RPMI7951 (cell line): Measurements from ENCODE around the gene PUS10. TPM values are rescaled to one million over a fixed set of nuclear protein-coding genes. Genes with fewer than 3 reads are reported as not detected.
"Not testable (repeated sequence)": the region's sequence is repeated elsewhere in the genome, so short reads cannot be mapped to it uniquely, and the experiment has no call there.

ENCODE experiments used
- DNase-seq: peaks from one replicate; pipeline ENCODE4 v3.0.0-alpha.2; 2012; ENCODE audit warnings: low read depth
- total RNA-seq: library from RNA; depleted of rRNA; stranded (reverse); fragments of >200 nt; shearing (Covaris generic); gene quantifications from 2 replicates; pipeline ENCODE4 v1.2.3, GENCODE V29; 2014; rRNA removed

PUS10 gene, protein sequence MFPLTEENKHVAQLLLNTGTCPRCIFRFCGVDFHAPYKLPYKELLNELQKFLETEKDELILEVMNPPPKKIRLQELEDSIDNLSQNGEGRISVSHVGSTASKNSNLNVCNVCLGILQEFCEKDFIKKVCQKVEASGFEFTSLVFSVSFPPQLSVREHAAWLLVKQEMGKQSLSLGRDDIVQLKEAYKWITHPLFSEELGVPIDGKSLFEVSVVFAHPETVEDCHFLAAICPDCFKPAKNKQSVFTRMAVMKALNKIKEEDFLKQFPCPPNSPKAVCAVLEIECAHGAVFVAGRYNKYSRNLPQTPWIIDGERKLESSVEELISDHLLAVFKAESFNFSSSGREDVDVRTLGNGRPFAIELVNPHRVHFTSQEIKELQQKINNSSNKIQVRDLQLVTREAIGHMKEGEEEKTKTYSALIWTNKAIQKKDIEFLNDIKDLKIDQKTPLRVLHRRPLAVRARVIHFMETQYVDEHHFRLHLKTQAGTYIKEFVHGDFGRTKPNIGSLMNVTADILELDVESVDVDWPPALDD
- 9.6 and 10.0 TPM in 2 replicates for total RNA-seq

GRCh38 chr2:61017556-61018317 lies at the start of gene PUS10, which contains the start of gene PEX13:
Gene PUS10, minus strand, starts transcription at chr2:61018255. Its CDS starts 6,365 bp downstream, at chr2:61011890.
Gene PEX13, plus strand, starts transcription at chr2:61017720. Its CDS starts 40 bp downstream, at chr2:61017760.
- DNase-seq = peak; percentile 75

- DNase-seq = peak; percentile 91
These were observed 48.0 kb upstream of the PUS10 start, which contains the start of gene SANBR for GRCh38 chr2:61065714-61066709. Gene SANBR, plus strand, starts transcription at chr2:61065871. Its CDS starts 4,480 bp downstream, at chr2:61070351.

DNA sequence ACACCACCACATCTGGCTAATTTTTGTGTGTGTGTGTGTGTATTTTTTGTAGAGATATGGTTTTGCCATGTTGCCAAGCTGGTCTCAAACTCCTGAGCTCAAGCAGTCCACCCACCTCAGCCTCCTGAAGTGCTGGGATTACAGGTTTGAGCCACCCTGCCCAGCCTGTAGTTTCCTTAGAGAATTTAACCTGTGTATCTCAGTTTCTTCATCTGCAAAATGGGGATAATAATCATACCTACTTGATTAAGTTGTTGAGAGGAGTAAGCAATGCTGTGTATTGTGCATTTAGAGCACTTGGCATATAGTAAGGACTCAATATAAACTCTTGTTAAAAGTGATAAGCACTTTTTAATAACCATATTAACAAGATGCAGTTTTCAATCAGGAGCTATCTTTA lies 41.3 kb upstream of the PUS10 start:
- DNase-seq = no peak

DNA sequence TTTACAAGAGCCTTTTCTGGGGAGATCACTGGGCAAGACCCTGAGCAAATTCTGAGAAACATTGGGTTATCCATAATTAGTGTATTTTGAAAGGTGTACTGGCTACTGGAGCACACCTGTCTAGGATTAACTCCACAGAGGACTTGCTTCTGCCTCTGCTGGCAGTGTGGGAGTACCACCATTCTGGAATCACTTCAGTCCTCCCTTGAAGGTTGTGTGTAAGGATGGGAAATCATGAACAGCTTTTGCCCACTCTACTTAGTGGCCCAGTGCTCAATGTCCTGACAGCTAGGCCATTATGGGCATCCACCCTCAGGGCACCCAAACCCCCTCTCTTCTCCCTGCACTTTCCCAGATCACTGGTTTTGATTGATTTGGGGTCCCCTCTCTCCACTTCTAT lies 39.5 kb upstream of the PUS10 start:
- DNase-seq = no peak

- no peak for DNase-seq
These were observed 37.5 kb upstream of the PUS10 start for GRCh38 chr2:61055557-61055956.

- no peak for DNase-seq
These were observed 27.9 kb upstream of the PUS10 start for GRCh38 chr2:61045999-61046398.

DNA sequence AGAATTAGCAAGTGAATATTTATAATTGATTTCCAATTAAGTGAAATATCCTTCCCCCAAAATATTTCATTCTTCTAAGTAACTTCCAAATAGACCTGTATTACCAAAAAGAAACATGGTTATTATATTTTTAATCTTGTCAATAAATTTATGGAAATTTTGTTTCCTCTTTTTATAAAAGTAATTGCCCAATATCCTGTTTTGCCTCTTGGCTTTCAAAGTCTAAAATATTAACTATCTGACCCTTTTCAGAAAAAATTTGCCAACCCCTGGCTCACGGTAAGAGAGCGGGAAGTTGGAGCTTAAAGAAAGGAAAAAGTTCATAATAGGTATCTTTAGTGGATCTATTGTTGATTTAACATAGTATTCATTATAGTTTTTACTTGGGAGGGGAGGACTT lies 27.2 kb upstream of the PUS10 start:
- no peak for DNase-seq

DNA sequence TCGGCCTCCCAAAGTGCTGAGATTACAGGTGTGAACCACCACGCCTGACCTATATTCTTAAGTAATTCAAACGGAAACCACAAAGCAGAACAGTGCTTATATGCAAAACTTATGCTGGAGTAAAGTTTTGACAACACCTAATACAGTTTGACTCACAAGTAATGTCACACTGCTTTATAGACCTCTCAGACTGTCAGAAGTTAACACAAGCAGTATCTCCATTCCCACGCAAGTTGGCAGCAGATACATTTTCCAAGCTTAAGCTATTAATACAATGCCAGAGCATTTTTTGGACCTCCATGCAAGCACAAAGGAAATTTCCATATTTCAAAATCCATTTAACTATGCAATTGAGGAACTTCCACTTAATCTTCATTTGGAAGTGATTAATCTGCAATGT lies 26.6 kb upstream of the PUS10 start:
- DNase-seq = no peak

- DNase-seq = no peak
These were observed 24.8 kb upstream of the PUS10 start for GRCh38 chr2:61042807-61043206.

DNA sequence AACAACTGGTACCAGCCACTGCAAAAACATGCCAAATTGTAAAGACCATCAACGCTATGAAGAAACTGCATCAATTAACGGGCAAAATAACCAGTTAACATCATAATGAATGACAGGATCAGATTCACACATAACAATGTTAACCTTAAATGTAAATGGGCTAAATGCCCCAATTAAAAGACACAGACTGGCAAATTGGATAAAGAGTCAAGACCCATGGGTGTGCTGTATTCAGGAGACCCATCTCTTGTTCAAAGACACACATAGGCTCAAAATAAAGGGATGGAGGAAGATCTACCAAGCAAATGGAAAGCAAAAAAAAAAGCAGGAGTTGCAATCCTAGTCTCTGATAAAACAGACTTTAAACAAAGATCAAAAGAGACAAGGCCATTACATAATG lies 18.6 kb upstream of the PUS10 start:
- not testable (repeated sequence) for DNase-seq

- DNase-seq = not testable (repeated sequence)
These were observed 16.5 kb upstream of the PUS10 start for GRCh38 chr2:61034592-61034991.

DNA sequence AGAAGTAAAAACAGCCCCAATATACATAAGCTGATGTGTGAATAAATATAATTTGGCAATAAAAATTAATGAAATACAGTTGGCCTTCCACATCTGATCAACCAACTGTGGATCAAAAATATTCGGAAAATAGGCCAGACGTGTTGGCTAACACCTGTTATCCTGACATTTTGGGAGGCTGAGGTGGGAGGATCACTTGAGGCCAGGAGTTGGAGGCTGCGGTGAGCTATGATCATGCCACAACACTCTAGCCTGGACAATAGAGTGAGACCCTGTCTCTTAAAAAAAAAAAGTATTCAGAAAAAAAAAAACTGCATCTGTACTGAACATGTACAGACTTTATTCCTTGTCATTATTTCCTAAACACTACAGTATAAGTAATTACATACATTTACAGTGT lies 11.5 kb upstream of the PUS10 start:
- DNase-seq = no peak

DNA sequence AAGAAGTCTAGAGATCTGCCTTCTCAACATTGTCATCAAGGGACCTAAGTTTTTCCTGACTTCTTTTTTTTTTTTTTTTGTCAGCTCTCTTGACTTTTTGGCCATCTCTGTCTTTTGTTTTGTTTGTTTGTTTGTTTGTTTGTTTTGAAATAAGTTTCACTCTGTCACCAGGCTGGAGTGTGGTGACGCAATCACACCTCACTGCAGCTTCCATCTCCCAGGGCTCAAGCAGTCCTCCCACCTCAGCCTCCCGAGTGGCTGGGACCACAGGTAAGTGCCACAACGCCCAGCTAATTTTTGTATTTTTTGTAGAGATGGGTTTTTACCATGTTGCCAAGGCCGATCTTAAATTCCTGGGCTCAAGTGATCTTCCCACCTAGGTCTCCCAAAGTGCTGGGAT lies 5.6 kb upstream of the PUS10 start:
- no peak for DNase-seq

GRCh38 chr2:61021228-61021660 lies 3.2 kb upstream of the PUS10 start:
- DNase-seq = no peak

GRCh38 chr2:61018798-61019197 lies 743 bp upstream of the PUS10 start:
- DNase-seq = no peak

- DNase-seq = no peak
These were observed 282 bp upstream of the PUS10 start for GRCh38 chr2:61018318-61018755.

- peak; percentile 79 for DNase-seq
These were observed 976 bp downstream of the PUS10 start for GRCh38 chr2:61017003-61017555.

DNA sequence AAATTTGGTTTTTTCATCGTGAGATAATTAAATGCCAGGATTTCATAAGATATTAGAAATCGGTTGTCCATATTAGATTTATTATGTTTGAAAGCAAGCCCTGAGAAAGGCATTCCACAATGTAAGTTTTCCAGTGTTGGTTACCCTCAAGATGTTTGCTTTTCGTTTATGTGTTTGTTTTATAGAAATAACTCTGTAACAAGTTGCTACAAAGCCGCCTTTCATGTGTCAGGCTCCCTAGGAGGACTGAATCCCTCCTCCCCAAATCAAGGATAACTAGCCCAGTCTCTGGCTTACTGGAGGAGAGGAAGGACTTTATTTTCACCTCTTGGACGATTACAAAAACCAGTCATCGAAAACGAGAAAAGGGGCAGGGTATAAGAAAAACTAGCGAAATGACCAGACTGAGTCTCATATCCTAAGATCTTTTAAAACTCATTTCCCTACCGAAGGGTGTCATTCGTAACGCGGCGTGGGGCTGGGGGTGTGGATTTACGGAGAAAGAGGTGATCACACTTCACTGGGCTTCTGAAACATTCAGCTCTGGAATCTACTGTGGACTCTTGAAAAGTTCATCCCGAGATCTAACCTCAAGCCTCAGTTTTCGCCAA lies 1.6 kb downstream of the PUS10 start:
- no peak for DNase-seq

GRCh38 chr2:61015976-61016375 lies 2.1 kb downstream of the PUS10 start:
- DNase-seq = no peak

- peak; percentile 67 for DNase-seq
These were observed 3.3 kb downstream of the PUS10 start for GRCh38 chr2:61014763-61015162.
